Endothelial cell of umbilical vein (primary cell): Measurements from ENCODE around the gene CTDSPL. TPM values are rescaled to one million over a fixed set of nuclear protein-coding genes. Genes with fewer than 3 reads are reported as not detected.

Source experiments
- BruUV-seq: library from RNA; stranded (reverse); fragments of 400-500 nt; replicated peaks from 2 replicates; lab custom pipeline; 2021; lab: Mats Ljungman, UMichigan
- CTCF ChIA-PET: fragments of 300-600, 350-600 bp; sonication (Branson Sonifier 250); formaldehyde crosslinking; loops from one replicate; lab custom pipeline; 2021; ENCODE audit warnings: antibody characterized with exemption, inconsistent platforms; lab: Charles Lee
- POLR2A ChIA-PET: fragments of 300-600, 350-600 bp; sonication (Branson Sonifier 250); formaldehyde crosslinking; loops from one replicate; lab custom pipeline; 2021; ENCODE audit warnings: antibody characterized with exemption, inconsistent platforms; lab: Charles Lee
- DNase-seq: peaks from one replicate; pipeline ENCODE4 v3.0.0-alpha.2; 2011; ENCODE audit warnings: low read depth, low spot score
- FAIRE-seq: peaks from 2 replicates; lab custom pipeline; 2011; peaks lifted over from hg19 to GRCh38; lab: Jason Lieb, UNC
- H2AFZ ChIP-seq: 2 replicates; pipeline ENCODE4 v1.6.0; 2012; ENCODE audit warnings: low read depth, low read length, control low read depth, inconsistent platforms
- H3K27ac ChIP-seq: 2 replicates; pipeline ENCODE4 v1.5.1; 2011; ENCODE audit warnings: low read depth, mild to moderate bottlenecking, control low read depth, low read length, moderate library complexity; ENCODE audit not compliant: insufficient read depth
- H3K27me3 ChIP-seq, 2 experiments: 2 replicates each; pipeline versions ENCODE4 v1.6.0 to v1.6.1; 2011; ENCODE audit warnings: low read length in 2 of 2, mixed read lengths in 1 of 2; ENCODE audit not compliant: control insufficient read depth in 2 of 2, insufficient read depth in 2 of 2
- H3K36me3 ChIP-seq, 2 experiments: 2 replicates in 1 of 2; 3 replicates in 1 of 2; pipeline ENCODE4 v1.5.1; 2011; ENCODE audit warnings: low read length in 2 of 2, mild to moderate bottlenecking in 1 of 2, moderate library complexity in 1 of 2; ENCODE audit not compliant: control insufficient read depth in 2 of 2, insufficient read depth in 2 of 2; ENCODE audit errors: extremely low read depth in 1 of 2
- H3K4me1 ChIP-seq: 3 replicates; pipeline ENCODE4 v1.5.1; 2011; ENCODE audit warnings: mild to moderate bottlenecking, low read length; ENCODE audit not compliant: control insufficient read depth, insufficient read depth; ENCODE audit errors: extremely low read depth
- H3K4me2 ChIP-seq: 2 replicates; pipeline ENCODE4 v1.6.1; 2011; ENCODE audit warnings: low read length, control low read depth, mixed read lengths; ENCODE audit not compliant: insufficient read depth
- H3K4me3 ChIP-seq, 3 experiments: fragments of 200-600 bp in 1 of 3; sonication (generic), shearing (Covaris generic) in 1 of 3; replicated peaks in 1 of 3; 2 replicates each; pipeline ENCODE4 v1.5.1; 2011 to 2016; ENCODE audit warnings: control low read depth in 3 of 3, low read length in 3 of 3, mild to moderate bottlenecking in 2 of 3, inconsistent platforms in 1 of 3, low read depth in 1 of 3, moderate library complexity in 1 of 3; ENCODE audit not compliant: insufficient read depth in 1 of 3
- H3K79me2 ChIP-seq: 2 replicates; pipeline ENCODE4 v1.6.0; 2012; ENCODE audit warnings: low read length, inconsistent platforms; ENCODE audit not compliant: control insufficient read depth, insufficient read depth
- H3K9ac ChIP-seq: replicated peaks from 2 replicates; pipeline ENCODE3; 2011; ENCODE audit warnings: low read length, control low read depth; ENCODE audit not compliant: insufficient read depth; ENCODE audit errors: extremely low read depth
- H3K9me1 ChIP-seq: replicated peaks from 3 replicates; pipeline ENCODE4 v1.6.0; 2011; ENCODE audit warnings: mild to moderate bottlenecking, low read length; ENCODE audit not compliant: control insufficient read depth, insufficient read depth; ENCODE audit errors: extremely low read depth
- H3K9me3 ChIP-seq: replicated peaks from 2 replicates; pipeline ENCODE4 v1.5.1; 2012; ENCODE audit warnings: low read length, inconsistent platforms; ENCODE audit not compliant: control insufficient read depth, insufficient read depth
- H4K20me1 ChIP-seq: replicated peaks from 2 replicates; pipeline ENCODE3; 2011; ENCODE audit warnings: mild to moderate bottlenecking, low read length; ENCODE audit not compliant: control insufficient read depth, insufficient read depth; ENCODE audit errors: extremely low read depth
- EZH2 ChIP-seq: IDR thresholded peaks from 2 replicates; pipeline ENCODE4 v1.6.1; 2012; ENCODE audit warnings: borderline replicate concordance, low read depth, mild to moderate bottlenecking, moderate library complexity, low read length, inconsistent platforms; ENCODE audit not compliant: severe bottlenecking
- FOS ChIP-seq: IDR thresholded peaks from 2 replicates; pipeline ENCODE4 v1.6.1; 2011; ENCODE audit warnings: mild to moderate bottlenecking, low read length, moderate library complexity, borderline replicate concordance; ENCODE audit not compliant: insufficient read depth
- GATA2 ChIP-seq: IDR thresholded peaks from 2 replicates; pipeline ENCODE4 v1.7.0; 2011; ENCODE audit warnings: low read depth, mild to moderate bottlenecking, moderate library complexity, mixed read lengths, low read length; ENCODE audit not compliant: insufficient read length, insufficient read depth
- JUN ChIP-seq: IDR thresholded peaks from 2 replicates; pipeline ENCODE4 v1.6.1; 2011; ENCODE audit warnings: borderline replicate concordance, low read depth; ENCODE audit not compliant: insufficient read length, insufficient read depth
- MYC ChIP-seq: IDR thresholded peaks from one replicate; pipeline ENCODE4 v1.6.1; 2011; ENCODE audit warnings: mild to moderate bottlenecking, low read depth, low read length
- POLR2A ChIP-seq: IDR thresholded peaks from 2 replicates; pipeline ENCODE4 v1.6.1; 2012; ENCODE audit warnings: low read depth, mild to moderate bottlenecking, control low read depth, low read length
- POLR2AphosphoS5 ChIP-seq: IDR thresholded peaks from 2 replicates; pipeline ENCODE4 v1.6.1; 2012; ENCODE audit warnings: low read depth, mild to moderate bottlenecking, control low read depth, low read length, moderate library complexity; ENCODE audit not compliant: insufficient read depth
- dilution Hi-C: fragments of 300-500 bp; cut with MboI; formaldehyde crosslinking; loops from one replicate; pipeline ENCODE4 v1.15.0; 2019; ENCODE audit warnings: low sequenced_read_pairs; ENCODE audit not compliant: extremely low pct_ligation_motif_present
- intact Hi-C: fragments of 100-400 bp; cut with micrococcal nuclease; formaldehyde crosslinking; loops from one replicate; pipeline ENCODE4 v1.10.0; 2022
- polyA plus RNA-seq, 4 experiments: library from polyadenylated mRNA; depleted of rRNA in 3 of 4; stranded (reverse) in 3 of 4; unstranded in 1 of 4; fragments of >200 nt; gene quantifications; 2 replicates each; pipeline versions ENCODE4 v1.2.1 to v1.2.3, GENCODE V29; 2011 to 2012; ENCODE audit warnings: missing spikeins in 1 of 4
- total RNA-seq: library from RNA; stranded (reverse); gene quantifications from 2 replicates; pipeline ENCODE4 v1.2.3, GENCODE V29; 2021

The CTDSPL gene
- total and polyA plus RNA-seq, 2 donors (not counting 3 experiments of a cell fraction or from before 2014, with no cell fraction given), result 30.1 to 43.2 TPM

- no peak overlapping the region for H2AFZ ChIP-seq
- no peak overlapping the region for H3K27ac ChIP-seq
- no peak overlapping the region for H3K4me2 ChIP-seq
- no peaks in the 10 kb centered on the region for H3K36me3 ChIP-seq
- no peaks in the 10 kb centered on the region for H4K20me1 ChIP-seq
- TF ChIP-seq JUN (no peak), EZH2 (no peak), POLR2A (no peak)
- FAIRE-seq (no peak), DNase-seq (no peak)
- no peak overlapping the region for H3K9ac ChIP-seq
- H3K4me3 ChIP-seq, result no peak overlapping the region
- no TSS peak for BruUV-seq
- ChIA-PET CTCF (interaction anchor here (1.4 kb wide), 1 partner anchor 173 kb away, joined by 3 read pairs; no protein-coding TSS in a partner anchor), POLR2A (no interaction called here)
- no peaks in the 10 kb centered on the region for H3K9me1 ChIP-seq
- H3K79me2 ChIP-seq, result no peaks in the 10 kb centered on the region
- H3K4me1 ChIP-seq, result peaks cover 14% of the 10 kb centered on the region
- dilution Hi-C loops (no loop called here), intact Hi-C loops (no loop called here)
- H3K9me3 ChIP-seq, result no peaks in the 10 kb centered on the region
- no peaks in the 10 kb centered on the region for H3K27me3 ChIP-seq
These were observed 166.1 kb downstream of the CTDSPL start for GRCh38 chr3:38027466-38028465.

GRCh38 chr3:38028621-38029361 lies 167.1 kb downstream of the CTDSPL start:
- TSS peak; percentile 6 for BruUV-seq
- H3K9me3 ChIP-seq, result no peaks in the 10 kb centered on the region
- peaks cover 13% of the 10 kb centered on the region for H3K4me1 ChIP-seq
- H3K9me1 ChIP-seq, result no peaks in the 10 kb centered on the region
- no peaks in the 10 kb centered on the region for H3K79me2 ChIP-seq
- FAIRE-seq (no peak), DNase-seq (no peak)
- TF ChIP-seq MYC (no peak), GATA2 (no peak), FOS (no peak), JUN (no peak), POLR2AphosphoS5 (no peak)
- intact Hi-C loops, result no loop called here
- dilution Hi-C loops, result no loop called here
- H3K4me2 ChIP-seq, result no peak overlapping the region
- H3K9ac ChIP-seq, result peak overlapping the region; percentile 22
- peak overlapping the region; percentile 81 for H2AFZ ChIP-seq
- peak overlapping the region in 2 of 3 experiments; percentile 39 to 48 for H3K4me3 ChIP-seq
- H3K27me3 ChIP-seq, result no peaks in the 10 kb centered on the region
- ChIA-PET POLR2A (interaction anchor here (0.7 kb wide), 1 partner anchor 163 kb away, joined by 4 read pairs; no protein-coding TSS in a partner anchor), CTCF (interaction anchor here (0.9 to 1.6 kb wide), 5 partner anchors 10 to 269 kb away, joined by 3 to 8 read pairs (median 3); partner anchors contain the start of gene DLEC1)
- H3K27ac ChIP-seq, result no peak overlapping the region
- H4K20me1 ChIP-seq, result no peaks in the 10 kb centered on the region
- H3K36me3 ChIP-seq, result no peaks in the 10 kb centered on the region
